ENCODE results near the gene PSMG3.

Gene PSMG3

GRCh38 chr7:1544896-1545416, 24.9 kb downstream of the PSMG3 start:
- no peak for DNase-seq (ENCODE audit: low spot score)

DNA sequence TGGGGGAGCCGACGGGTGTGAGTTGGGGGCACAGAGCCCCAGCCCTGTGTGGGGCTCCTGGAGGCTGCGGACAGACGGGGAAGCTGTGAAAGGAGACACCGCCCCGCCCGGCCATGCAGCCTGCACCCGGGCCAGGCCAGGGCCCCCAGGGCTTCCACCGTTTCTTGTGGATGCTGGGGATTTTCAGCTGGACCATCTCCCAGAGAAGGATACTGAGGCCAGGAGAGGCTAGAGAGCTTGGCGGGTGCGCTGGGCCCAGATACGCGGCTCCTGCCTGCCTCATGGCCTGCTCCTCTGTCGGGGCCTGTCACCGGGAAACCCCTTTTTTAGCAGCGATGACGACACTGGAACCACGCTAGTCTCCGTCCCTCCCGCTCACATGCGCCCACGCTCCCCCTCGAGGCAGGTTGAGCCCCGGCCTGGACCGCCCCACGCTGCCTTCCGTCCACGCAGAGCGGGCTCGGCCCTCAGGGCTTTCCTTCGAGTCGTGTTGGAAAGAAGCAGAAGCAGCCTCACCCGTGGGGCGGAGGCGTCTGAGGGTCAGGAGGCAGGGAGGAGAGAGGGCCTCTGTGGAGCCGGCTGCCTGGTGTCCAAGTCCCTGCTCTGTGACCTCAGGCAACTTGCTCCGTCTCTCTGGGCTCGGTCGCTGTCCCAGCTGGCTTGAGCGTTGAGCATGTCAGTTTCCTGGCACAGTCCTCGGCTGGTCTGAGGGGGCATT, 25.5 kb downstream of the PSMG3 start:
- no peak for DNase-seq (ENCODE audit: low spot score)

DNA sequence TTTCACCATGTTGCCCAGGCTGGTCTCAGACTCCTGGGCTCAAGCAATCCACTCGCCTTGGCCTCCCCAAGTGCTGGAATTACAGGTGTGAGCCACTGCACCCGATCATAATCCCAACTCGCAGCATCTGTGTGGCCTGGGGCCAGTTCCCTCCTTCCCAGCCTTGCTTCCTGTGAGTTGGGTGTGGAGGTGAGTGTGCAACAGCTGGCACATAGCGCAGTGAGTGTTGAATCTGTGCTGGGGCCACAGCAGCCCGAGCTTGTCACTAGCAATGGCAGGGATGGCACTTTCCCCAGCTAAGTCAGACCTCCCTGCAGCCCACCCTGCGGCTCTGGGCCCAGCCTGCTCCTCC, 26.0 kb downstream of the PSMG3 start:
- no peak for DNase-seq (ENCODE audit: low spot score)

DNA sequence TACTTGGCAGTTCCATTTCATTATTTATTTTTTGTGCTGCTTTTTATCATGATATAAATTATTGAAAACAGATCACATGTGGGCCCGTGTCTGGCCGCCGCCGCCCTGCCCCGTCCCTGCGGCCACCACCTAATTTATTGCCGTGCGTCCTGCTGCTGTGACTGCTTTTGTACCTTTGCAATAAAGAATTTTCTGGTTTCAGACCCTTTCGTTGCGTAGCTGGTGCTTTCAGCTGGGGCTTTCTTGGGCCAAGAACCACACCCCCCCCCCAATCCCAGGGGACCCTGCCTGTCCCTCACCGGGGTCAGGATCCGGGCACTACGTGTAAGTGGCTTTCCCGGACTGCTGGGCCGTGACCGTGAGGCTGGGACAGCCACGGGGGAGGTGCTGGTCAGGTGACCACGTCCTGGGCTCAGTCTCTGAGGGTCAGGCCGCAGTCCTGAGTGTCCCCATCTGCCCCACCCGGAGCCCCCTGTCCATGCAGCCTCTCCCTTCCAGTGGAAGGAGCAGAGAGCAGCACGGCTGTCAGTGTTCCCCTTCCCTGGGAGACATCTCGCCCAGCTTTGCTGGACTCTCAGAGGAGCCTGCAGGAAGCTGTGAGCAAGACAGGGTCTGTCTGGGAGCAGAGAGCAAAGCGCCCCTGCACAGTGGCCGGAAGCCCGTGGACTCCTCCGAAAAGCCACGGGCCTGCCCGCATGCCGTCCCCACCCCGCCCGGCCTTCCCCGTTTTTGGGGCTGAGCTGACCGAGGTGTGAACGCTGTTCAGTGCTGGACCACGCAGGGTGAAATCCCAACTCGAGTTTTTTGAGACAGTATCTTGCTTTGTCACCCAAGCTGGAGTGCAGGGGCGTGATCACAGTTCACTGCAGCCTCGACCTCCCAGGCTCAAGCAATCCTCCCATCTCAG, 26.7 kb downstream of the PSMG3 start:
- no peak for DNase-seq (ENCODE audit: low spot score)

GRCh38 chr7:1542329-1542728, 27.5 kb downstream of the PSMG3 start:
- no peak for DNase-seq (ENCODE audit: low spot score)

DNA sequence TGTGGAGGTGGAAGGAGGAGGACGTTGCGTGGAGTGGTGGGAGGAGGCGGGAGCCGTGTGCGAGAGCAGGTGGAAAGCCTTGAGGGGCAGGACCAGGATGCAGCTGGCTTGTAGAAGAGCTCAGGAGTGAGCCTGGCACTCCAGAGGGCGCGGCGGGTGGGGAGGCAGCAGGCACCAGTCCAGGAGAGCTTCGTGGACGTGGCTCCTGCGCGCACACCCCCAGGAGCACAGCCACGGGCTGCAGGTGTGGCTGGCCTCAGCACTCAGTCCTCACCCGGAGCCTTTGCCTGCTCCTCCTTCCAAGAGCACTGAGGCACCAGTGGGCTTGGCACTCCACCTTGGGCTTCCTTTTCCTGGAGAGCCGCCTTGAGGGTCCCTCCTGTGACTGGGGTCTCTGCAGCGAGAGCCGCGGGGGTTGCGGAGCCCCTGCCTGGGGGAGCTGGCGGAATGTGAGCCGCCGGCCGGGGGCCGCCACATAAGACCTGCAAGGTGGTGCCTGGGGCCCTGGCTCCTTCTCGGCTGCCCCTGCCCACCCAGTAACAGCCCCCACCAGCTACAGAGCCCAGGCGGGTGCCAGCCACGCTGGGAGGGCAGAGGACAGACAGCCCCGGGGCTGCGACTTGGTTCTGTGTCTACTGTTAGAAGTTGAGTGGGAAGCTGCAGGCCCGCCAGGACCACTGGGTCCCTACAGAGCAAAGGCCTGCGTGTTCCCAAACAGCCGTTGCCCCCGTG, 28.2 kb downstream of the PSMG3 start:
- no peak for DNase-seq (ENCODE audit: low spot score)

DNA sequence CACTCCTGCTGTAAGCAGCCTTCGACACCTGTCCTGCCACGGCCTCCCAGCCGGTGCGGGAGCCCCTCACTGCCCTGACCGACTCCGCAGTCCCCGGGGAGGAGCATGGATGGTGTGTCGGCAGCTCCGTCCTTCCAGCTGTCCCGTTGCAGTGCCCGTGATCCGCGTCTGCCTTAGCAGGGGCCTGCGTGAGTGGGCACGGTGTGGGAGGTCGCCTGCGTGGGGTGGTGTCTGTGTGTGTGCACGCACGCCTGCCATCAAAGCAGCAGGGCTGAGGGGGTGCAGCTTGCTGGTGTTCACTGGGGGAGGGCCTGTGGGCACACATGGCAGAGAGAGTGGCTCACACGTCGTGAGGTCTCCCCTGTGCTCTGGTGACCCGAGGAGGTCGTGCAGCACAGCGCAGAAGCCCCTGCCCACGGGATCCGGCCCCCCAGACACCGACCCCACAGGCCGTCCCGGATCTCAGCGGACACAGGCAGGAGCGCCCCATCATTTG, 29.0 kb downstream of the PSMG3 start:
- no peak for DNase-seq (ENCODE audit: low spot score)

DNA sequence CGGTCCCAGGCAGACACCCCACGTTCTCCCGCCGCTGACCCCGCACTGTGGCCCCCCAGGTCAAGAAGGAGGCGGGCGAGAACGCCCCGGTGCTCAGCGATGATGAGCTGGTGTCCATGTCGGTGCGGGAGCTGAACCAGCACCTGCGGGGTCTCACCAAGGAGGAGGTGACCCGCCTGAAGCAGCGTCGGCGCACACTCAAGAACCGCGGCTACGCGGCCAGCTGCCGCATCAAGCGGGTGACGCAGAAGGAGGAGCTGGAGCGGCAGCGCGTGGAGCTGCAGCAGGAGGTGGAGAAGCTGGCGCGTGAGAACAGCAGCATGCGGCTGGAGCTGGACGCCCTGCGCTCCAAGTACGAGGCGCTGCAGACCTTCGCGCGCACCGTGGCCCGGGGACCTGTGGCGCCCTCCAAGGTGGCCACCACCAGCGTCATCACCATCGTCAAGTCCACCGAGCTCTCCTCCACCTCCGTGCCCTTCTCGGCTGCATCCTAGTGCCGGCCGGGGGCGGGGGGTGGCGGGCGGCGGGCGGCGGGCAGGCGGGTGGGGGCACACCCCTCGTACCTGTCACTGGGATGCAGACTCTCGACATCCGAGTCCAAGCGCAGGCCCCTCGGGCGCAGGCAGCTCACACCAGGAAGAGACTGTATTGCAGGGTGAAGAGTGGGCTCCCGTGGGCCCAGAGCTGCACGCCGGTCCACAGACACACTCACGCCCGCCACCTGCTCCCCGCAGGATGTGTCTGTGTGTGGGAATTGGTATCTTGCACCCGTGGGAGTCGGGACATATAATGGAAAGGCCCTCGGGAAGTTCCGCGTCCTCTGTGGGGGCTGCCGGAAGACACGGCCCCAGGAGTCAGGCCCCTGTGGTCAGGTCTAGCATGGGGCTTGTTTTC, 29.7 kb downstream of the PSMG3 start:
- DNase-seq (ENCODE audit: low spot score) = no peak

DNA sequence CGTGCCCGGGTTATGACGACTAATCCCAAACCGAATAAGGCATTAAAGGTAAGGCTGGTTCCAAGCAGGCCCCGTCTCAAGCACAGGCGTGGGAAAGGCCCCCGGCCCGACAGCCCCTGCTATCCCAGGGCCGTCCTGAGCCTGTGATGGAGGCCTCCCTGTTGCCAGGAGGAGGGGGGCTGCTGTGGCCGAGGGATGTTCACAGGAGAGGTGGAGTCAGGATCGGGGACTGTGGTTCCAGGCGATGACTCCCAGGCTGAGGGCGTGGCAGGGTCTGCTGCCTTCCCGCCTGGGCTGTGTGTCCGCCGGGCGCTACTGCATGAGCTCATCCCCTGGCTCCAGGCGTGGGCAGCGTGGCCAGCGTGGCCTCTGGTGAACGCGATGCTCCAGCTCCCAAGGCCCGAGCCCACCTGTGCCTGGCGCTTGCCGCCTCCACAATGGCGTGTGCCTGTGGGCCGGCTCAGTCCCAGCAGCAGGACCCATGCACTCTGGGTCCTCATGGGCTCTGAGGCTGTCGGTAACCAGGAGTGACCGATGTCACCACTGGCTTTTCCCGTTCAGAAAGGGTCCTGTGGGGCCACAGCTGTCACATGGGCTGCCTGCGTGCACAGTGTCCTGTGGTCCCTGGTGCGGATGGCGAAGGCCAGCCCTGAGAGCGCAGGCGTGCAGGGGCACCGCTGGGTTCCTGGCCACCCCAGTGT, 30.5 kb downstream of the PSMG3 start:
- DNase-seq (ENCODE audit: low spot score) = no peak

DNA sequence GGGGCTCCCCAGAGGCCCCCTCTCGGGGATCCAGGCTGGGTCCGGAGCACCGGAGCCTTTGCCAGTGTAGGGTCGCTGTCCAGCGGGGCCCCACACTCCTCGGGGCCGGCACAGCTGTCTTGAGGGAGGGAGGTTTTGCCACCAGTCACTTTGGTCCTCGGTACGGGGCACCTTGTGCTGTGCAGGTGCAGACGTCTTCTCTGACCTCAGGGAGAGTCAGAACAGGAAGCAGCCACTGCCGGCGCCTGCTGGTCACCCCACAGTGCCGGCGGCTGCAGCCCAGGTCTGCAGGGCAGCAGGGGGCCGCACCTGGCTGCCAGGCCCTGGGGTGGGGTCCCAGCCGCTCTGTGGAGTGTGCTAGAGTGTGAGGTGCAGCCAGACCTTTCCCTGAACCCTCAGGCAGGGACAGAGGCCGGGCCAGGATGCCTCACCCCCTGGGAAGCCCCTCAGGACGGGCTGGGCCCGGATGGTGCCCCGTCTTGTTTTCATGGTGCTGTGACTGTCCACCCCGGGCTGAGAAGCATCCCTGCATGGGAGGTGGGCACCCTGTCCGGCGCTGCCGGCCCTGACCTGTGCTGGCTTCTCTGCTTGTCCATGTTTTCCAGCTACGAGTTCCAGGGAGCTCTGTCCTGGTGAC, 31.2 kb downstream of the PSMG3 start:
- DNase-seq (ENCODE audit: low spot score) = no peak

DNA sequence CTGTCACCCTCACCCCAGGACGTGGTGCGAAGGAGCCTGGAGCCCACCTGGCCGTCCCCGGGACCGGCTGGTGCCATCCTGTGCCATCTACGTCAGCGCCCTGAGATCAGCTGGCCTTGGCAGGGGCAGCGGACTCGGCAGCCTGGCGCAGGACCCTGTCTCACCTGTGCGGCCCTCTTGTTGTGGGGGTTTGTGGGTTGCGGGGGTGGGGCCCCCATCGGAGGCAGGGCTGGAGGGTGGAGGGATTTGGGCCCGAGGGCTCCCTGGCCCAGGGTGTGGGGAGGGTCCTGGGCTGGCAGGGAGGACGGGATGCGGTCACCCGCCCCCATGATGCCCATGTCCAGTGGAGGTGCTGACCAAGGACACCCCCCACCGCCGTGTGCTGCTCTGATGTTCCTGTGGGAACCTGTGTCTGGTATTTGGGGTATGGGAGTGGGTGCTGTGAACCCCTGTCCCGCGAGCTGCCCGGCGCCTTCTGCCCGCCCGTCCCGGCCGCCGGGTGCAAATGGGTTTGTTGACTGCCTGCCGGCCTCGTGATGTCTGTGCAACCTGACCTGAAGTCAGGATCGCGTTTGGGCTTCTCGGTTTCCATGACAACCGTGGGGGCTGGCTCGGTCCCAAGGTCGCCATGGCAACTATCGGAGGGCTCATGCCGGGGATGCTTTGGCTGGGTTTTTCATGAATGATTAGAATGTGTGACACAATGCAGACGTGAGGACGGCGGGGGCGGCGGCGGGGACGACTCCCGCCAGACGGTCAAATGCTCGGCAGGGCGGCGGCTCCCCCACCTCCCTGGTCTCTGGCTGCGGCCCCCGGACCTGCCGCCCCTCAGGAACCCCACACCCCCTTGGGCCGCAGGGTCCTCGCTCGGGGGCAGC, 32.1 kb downstream of the PSMG3 start:
- no peak for DNase-seq (ENCODE audit: low spot score)

GRCh38 chr7:1536743-1537534, 32.9 kb downstream of the PSMG3 start:
- peak; percentile 99 for DNase-seq (ENCODE audit: low spot score)

DNA sequence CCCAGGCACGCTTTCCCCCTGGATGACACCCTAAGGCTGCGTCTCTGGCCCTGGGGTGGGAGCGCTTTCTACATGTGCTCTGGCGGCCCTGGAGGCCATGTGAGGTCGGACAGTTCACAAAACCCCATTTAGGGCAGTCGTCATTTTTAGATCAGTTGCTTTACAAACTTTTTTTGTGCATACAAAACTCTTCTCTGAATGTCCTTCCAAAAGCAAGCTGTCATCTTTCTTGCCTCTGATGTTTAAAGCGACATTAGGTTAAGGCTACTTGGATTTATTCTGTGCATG, 33.4 kb downstream of the PSMG3 start:
- no peak for DNase-seq (ENCODE audit: low spot score)

DNA sequence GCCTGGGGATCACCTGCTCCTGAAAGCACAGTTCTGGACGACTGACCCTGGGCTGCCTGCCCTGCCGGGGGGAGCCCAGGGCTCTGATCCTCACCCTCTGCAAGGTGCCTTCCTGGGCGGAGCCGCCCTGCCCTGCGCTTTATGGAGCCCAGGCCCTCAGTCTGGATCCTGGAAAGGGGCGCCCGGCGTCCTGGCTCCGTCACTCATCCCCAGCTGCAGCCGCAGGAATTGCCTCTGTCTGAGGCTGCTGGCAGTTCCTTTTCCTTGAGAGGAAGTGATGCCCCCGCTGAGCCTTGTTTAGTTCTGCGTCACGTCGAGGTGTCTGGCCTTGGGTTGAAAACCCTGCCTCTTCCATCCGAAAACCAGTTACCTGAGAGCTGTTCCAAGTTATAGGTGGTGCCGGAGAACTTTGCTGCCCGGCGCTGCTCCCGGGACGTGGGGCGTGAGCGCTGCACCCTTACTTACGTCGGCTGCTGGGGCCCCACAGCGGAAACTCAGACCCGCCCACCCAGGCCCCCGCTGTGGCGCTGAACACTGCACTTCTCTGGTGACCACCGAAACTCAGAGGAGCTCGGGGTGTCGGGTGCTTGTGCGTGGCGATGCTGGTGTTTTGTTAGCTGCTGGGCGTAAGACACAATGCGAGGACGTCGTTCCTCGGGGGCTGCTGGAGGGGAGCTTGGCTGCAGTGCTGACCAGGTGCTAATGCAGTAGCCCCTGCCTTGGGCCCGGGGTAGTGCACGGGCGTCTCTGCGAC, 34.0 kb downstream of the PSMG3 start:
- DNase-seq (ENCODE audit: low spot score) = no peak

GRCh38 chr7:1535100-1535458, 34.8 kb downstream of the PSMG3 start:
- DNase-seq (ENCODE audit: low spot score) = no peak

- DNase-seq (ENCODE audit: low spot score) = no peak
Measured at GRCh38 chr7:1534330-1535099, 35.3 kb downstream of the PSMG3 start.

All from HuH-7 (cell line).